Progenitor cell of endocrine pancreas (in vitro differentiated cells): ENCODE data around the gene NUFIP2. TPM values are rescaled to one million over a fixed set of nuclear protein-coding genes. Genes with fewer than 3 reads are reported as not detected.
A peak's percentile ranks its signal among the peaks of the same experiment; 100 is the strongest.
"Not testable (repeated sequence)": the region's sequence is repeated elsewhere in the genome, so short reads cannot be mapped to it uniquely, and the experiment has no call there.

Source experiments
- DNase-seq: peaks from one replicate; pipeline ENCODE4 v3.0.0; 2021; ENCODE audit warnings: low spot score; ENCODE audit not compliant: unreplicated experiment
- H3K27ac Mint-ChIP-seq: 2 replicates; pipeline ENCODE4 v1.8.0; 2021; ENCODE audit warnings: mild to moderate bottlenecking, moderate library complexity, mixed read lengths
- H3K27me3 Mint-ChIP-seq: 2 replicates; pipeline ENCODE4 v1.8.0; 2021; ENCODE audit warnings: mixed read lengths
- H3K36me3 Mint-ChIP-seq: 2 replicates; pipeline ENCODE4 v1.8.0; 2022; ENCODE audit warnings: mixed read lengths; ENCODE audit not compliant: insufficient read depth
- H3K4me1 Mint-ChIP-seq: 2 replicates; pipeline ENCODE4 v1.8.0; 2021; ENCODE audit warnings: low read depth, mixed read lengths
- H3K4me3 Mint-ChIP-seq: 2 replicates; pipeline ENCODE4 v1.8.0; 2021; ENCODE audit warnings: low read depth, mild to moderate bottlenecking, moderate library complexity, mixed read lengths
- H3K9me3 Mint-ChIP-seq: 2 replicates; pipeline ENCODE4 v1.8.0; 2021; ENCODE audit warnings: low read depth, mixed read lengths
- CTCF ChIP-seq: fragments of 200-600 bp; sonication (generic); IDR thresholded peaks from one replicate; pipeline ENCODE4 v1.5.0; 2021; ENCODE audit warnings: antibody characterized with exemption, mild to moderate bottlenecking; ENCODE audit not compliant: unreplicated experiment
- long read RNA-seq: library from polyadenylated mRNA; unstranded; transcript quantifications from one replicate; pipeline ENCODE4 v2.0.0, GENCODE V29; 2020
- total RNA-seq: library from RNA; stranded (reverse); gene quantifications from 2 replicates; pipeline ENCODE4 v1.2.1, GENCODE V29; 2021

The NUFIP2 gene
- 50.8 and 52.8 TPM in 2 replicates for total RNA-seq
- long read RNA-seq, full-length matches to known transcripts: 1 of 28 reads
- long read RNA-seq, partial matches to known transcripts: 19 of 28 reads
- long read RNA-seq, other reads (novel, unspliced or antisense): 8 of 28 reads

- TF ChIP-seq CTCF: no peak
- H3K27ac Mint-ChIP-seq: peak within 1 kb of the TSS; percentile 100
These were observed at the start of gene NUFIP2 for GRCh38 chr17:29293890-29294579. Gene NUFIP2 (minus strand): TSS chr17:29294148. CDS start chr17:29294059, 89 bp downstream.

GRCh38 chr17:29342158-29342765 is 48.3 kb upstream of the NUFIP2 start:
- Mint-ChIP-seq H3K4me3 (no peak overlapping the region), H3K9me3 (no peaks in the 10 kb centered on the region), H3K27me3 (peaks cover 8% of the 10 kb centered on the region), H3K36me3 (no peaks in the 10 kb centered on the region), H3K4me1 (no peaks in the 10 kb centered on the region), H3K27ac (no peak overlapping the region)
- TF ChIP-seq CTCF: no peak
- DNase-seq: no peak

More at GRCh38 chr17:29293890-29294579, at the start of gene NUFIP2:
- Mint-ChIP-seq H3K36me3 (peaks cover 6% of the 10 kb centered on the region), H3K4me1 (peaks cover 26% of the 10 kb centered on the region), H3K4me3 (peak within 1 kb of the TSS; percentile 100), H3K27me3 (no peaks in the 10 kb centered on the region), H3K9me3 (no peaks in the 10 kb centered on the region)
- peak; percentile 96 for DNase-seq

- Mint-ChIP-seq H3K9me3 (no peaks in the 10 kb centered on the region), H3K4me1 (no peaks in the 10 kb centered on the region), H3K27me3 (peaks cover 8% of the 10 kb centered on the region), H3K27ac (no peak overlapping the region), H3K4me3 (no peak overlapping the region), H3K36me3 (no peaks in the 10 kb centered on the region)
- no peak for TF ChIP-seq CTCF
- no peak for DNase-seq
These were observed 47.8 kb upstream of the NUFIP2 start for GRCh38 chr17:29341726-29342125.

- not testable (repeated sequence) for H3K9me3 Mint-ChIP-seq, H3K36me3 Mint-ChIP-seq, H3K4me1 Mint-ChIP-seq, H3K27ac Mint-ChIP-seq, H3K27me3 Mint-ChIP-seq, DNase-seq, H3K4me3 Mint-ChIP-seq
These were observed 45.1 kb upstream of the NUFIP2 start for GRCh38 chr17:29339016-29339415.

- H3K27ac Mint-ChIP-seq: no peak overlapping the region
- H3K36me3 Mint-ChIP-seq: no peaks in the 10 kb centered on the region
- peaks cover 3% of the 10 kb centered on the region for H3K4me1 Mint-ChIP-seq
- peaks cover 4% of the 10 kb centered on the region for H3K27me3 Mint-ChIP-seq
- H3K4me3 Mint-ChIP-seq: no peak overlapping the region
- H3K9me3 Mint-ChIP-seq: no peaks in the 10 kb centered on the region
- no peak for TF ChIP-seq CTCF
- no peak for DNase-seq
These were observed 37.7 kb upstream of the NUFIP2 start for GRCh38 chr17:29331708-29332085.
